Measurements from ENCODE around the gene PSMB2. TPM values are rescaled to one million over a fixed set of nuclear protein-coding genes. Genes with fewer than 3 reads are reported as not detected.

Gene PSMB2
- total RNA-seq, 1 donor from 2014 or later: 39.9 TPM

- no peak for TF ChIP-seq CTCF (IDR thresholded peaks at IDR 0.05; ENCODE audit: borderline replicate concordance)
- Histone ChIP-seq H3K36me3 (peaks cover 33% of the 10 kb centered on the region), H3K27ac (replicated peaks) (peak overlapping the region; percentile 70), H3K9me3 (replicated peaks) (no peaks in the 10 kb centered on the region), H3K4me1 (peaks cover 59% of the 10 kb centered on the region), H3K27me3 (ENCODE audit: low read depth) (no peaks in the 10 kb centered on the region), H3K4me3 (peak overlapping the region; percentile 33)
- DNase-seq: no peak
- intact Hi-C loops (cut with micrococcal nuclease): loop anchor here (5.0 kb wide), 1 partner anchor 109 kb away; no protein-coding TSS in a partner anchor
These were observed 79.9 kb downstream of the PSMB2 start for GRCh38 chr1:35561297-35561971.

GRCh38 chr1:35560256-35561225 is 80.8 kb downstream of the PSMB2 start:
- Histone ChIP-seq H3K9me3 (replicated peaks) (no peaks in the 10 kb centered on the region), H3K4me1 (peaks cover 68% of the 10 kb centered on the region), H3K27ac (replicated peaks) (peak overlapping the region; percentile 70), H3K4me3 (peak overlapping the region; percentile 33), H3K36me3 (peaks cover 29% of the 10 kb centered on the region), H3K27me3 (ENCODE audit: low read depth) (no peaks in the 10 kb centered on the region)
- peak; percentile 9 for TF ChIP-seq CTCF (IDR thresholded peaks at IDR 0.05; ENCODE audit: borderline replicate concordance)
- DNase-seq: peak; percentile 78
- intact Hi-C loops (cut with micrococcal nuclease): loop anchor here (5.0 kb wide), 1 partner anchor 108 kb away; no protein-coding TSS in a partner anchor

- no peaks in the 10 kb centered on the region for H3K9me3 ChIP-seq (replicated peaks)
- intact Hi-C loops (cut with micrococcal nuclease): no loop called here
- H3K36me3 ChIP-seq: peaks cover 23% of the 10 kb centered on the region
- peak overlapping the region; percentile 70 for H3K27ac ChIP-seq (replicated peaks)
- no peaks in the 10 kb centered on the region for H3K27me3 ChIP-seq (ENCODE audit: low read depth)
- no peak for TF ChIP-seq CTCF (IDR thresholded peaks at IDR 0.05; ENCODE audit: borderline replicate concordance)
- no peak overlapping the region for H3K4me3 ChIP-seq
- peaks cover 78% of the 10 kb centered on the region for H3K4me1 ChIP-seq
- DNase-seq: no peak
These were observed 81.9 kb downstream of the PSMB2 start for GRCh38 chr1:35559317-35559944.

GRCh38 chr1:35558374-35559316 is 82.7 kb downstream of the PSMB2 start:
- Histone ChIP-seq H3K27me3 (ENCODE audit: low read depth) (no peaks in the 10 kb centered on the region), H3K4me1 (peaks cover 82% of the 10 kb centered on the region), H3K36me3 (peaks cover 20% of the 10 kb centered on the region), H3K4me3 (peak overlapping the region; percentile 85), H3K27ac (replicated peaks) (peak overlapping the region; percentile 99), H3K9me3 (replicated peaks) (no peaks in the 10 kb centered on the region)
- DNase-seq: no peak
- no peak for TF ChIP-seq CTCF (IDR thresholded peaks at IDR 0.05; ENCODE audit: borderline replicate concordance)
- intact Hi-C loops (cut with micrococcal nuclease): no loop called here

Measured in left ventricle myocardium inferior (tissue), 1 donor.